Breast epithelium (tissue), 3 donors: ENCODE measurements around the gene PFAS.

ENCODE experiments used
- POLR2A ChIP-seq: fragments of 450-650 bp; IDR thresholded peaks from one replicate; pipeline ENCODE4 v1.6.1; 2016; ENCODE audit warnings: antibody characterized with exemption, mild to moderate bottlenecking, moderate library complexity
- POLR2AphosphoS5 ChIP-seq, 3 donors: sonication (generic); formaldehyde crosslinking; IDR thresholded peaks; one replicate each; pipeline ENCODE4 v1.6.1; 2017; ENCODE audit warnings: antibody characterized with exemption in 3 of 3
- TF ChIP-seq, protein P1 (sequence below), 3 donors: fragments of 450-650 bp; IDR thresholded peaks; one replicate each; pipeline ENCODE4 v1.5.1; 2016 to 2017; ENCODE audit warnings: antibody characterized with exemption in 3 of 3, mild to moderate bottlenecking in 3 of 3, moderate library complexity in 3 of 3

DNA sequence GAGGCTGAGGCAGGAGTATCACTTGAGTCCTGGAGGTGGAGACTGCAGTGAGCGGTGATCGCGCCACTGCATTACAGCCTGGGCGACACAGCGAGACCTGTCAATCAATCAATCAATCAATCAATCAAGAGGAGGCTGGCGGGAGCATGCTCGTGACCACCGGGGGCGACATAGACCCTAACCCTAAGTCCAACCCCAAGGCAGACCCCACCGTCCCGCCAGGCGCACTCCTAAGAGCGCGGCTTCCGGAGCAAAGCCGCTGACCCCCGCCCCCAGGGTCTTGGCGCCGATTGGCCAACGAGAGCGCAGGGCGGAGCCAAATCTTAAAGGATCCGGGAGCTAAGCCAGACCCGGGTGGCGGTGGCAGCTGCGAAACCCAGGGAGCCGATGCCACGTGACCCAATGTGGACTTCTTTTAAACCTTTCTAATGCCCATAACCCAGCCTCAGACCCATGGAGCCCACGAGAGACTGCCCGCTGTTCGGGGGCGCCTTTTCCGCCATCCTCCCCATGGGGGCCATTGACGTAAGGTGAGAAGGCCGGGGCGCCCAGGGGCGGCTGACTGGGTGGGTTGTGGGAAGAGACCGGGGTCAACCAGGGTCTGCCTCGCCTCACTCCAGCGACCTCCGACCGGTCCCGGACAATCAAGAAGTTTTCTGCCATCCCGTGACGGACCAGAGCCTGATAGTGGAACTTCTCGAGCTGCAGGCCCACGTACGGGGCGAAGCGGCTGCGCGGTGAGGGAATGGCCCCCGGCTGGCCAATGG, 39.4 kb downstream of the PFAS start, which contains the start of gene RANGRF:
- TF ChIP-seq, protein P1, sequence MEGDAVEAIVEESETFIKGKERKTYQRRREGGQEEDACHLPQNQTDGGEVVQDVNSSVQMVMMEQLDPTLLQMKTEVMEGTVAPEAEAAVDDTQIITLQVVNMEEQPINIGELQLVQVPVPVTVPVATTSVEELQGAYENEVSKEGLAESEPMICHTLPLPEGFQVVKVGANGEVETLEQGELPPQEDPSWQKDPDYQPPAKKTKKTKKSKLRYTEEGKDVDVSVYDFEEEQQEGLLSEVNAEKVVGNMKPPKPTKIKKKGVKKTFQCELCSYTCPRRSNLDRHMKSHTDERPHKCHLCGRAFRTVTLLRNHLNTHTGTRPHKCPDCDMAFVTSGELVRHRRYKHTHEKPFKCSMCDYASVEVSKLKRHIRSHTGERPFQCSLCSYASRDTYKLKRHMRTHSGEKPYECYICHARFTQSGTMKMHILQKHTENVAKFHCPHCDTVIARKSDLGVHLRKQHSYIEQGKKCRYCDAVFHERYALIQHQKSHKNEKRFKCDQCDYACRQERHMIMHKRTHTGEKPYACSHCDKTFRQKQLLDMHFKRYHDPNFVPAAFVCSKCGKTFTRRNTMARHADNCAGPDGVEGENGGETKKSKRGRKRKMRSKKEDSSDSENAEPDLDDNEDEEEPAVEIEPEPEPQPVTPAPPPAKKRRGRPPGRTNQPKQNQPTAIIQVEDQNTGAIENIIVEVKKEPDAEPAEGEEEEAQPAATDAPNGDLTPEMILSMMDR (IDR thresholded peaks at IDR 0.05): no peak
- peak; percentile 36 for TF ChIP-seq POLR2A
- TF ChIP-seq POLR2AphosphoS5 (IDR thresholded peaks at IDR 0.05): peak; percentile 66 to 68 (median 67)
